Endodermal cell (in vitro differentiated cells): ENCODE measurements around the gene SPDEF. TPM values are rescaled to one million over a fixed set of nuclear protein-coding genes. Genes with fewer than 3 reads are reported as not detected.

Experiments
- DNase-seq: peaks from one replicate; pipeline ENCODE4 v3.0.0-alpha.2; 2017
- H3K27ac ChIP-seq: 2 replicates; pipeline ENCODE4 v1.5.1; 2013; ENCODE audit warnings: mild to moderate bottlenecking, low read depth, low read length, moderate library complexity
- H3K27me3 ChIP-seq: 2 replicates; pipeline ENCODE4 v1.6.1; 2013; ENCODE audit warnings: mild to moderate bottlenecking, low read length, moderate library complexity; ENCODE audit not compliant: insufficient read depth, control insufficient read depth, poor library complexity, severe bottlenecking
- H3K36me3 ChIP-seq: 2 replicates; pipeline ENCODE4 v1.7.0; 2013; ENCODE audit warnings: mild to moderate bottlenecking, low read length, moderate library complexity; ENCODE audit not compliant: control insufficient read depth, insufficient read depth
- H3K4me1 ChIP-seq: one replicate; pipeline ENCODE4 v1.7.0; 2013; ENCODE audit warnings: low read length; ENCODE audit not compliant: control insufficient read depth, insufficient read depth
- H3K4me3 ChIP-seq: 2 replicates; pipeline ENCODE4 v1.5.1; 2013; ENCODE audit warnings: mild to moderate bottlenecking, low read length, moderate library complexity
- H3K9ac ChIP-seq: 2 replicates; pipeline ENCODE4 v1.6.1; 2013; ENCODE audit warnings: mild to moderate bottlenecking, low read length, moderate library complexity; ENCODE audit not compliant: poor library complexity, severe bottlenecking; ENCODE audit errors: extremely low read depth
- H3K9me3 ChIP-seq: 2 replicates; pipeline ENCODE4 v1.6.1; 2013; ENCODE audit warnings: mild to moderate bottlenecking, low read length, moderate library complexity; ENCODE audit not compliant: control insufficient read depth
- H3K27ac Mint-ChIP-seq: 2 replicates; pipeline ENCODE4 v1.8.0; 2020; ENCODE audit warnings: mixed read lengths
- H3K27me3 Mint-ChIP-seq: 2 replicates; pipeline ENCODE4 v1.8.0; 2021; ENCODE audit warnings: mild to moderate bottlenecking, mixed read lengths; ENCODE audit not compliant: insufficient read depth
- H3K36me3 Mint-ChIP-seq: 2 replicates; pipeline ENCODE4 v1.8.0; 2020; ENCODE audit warnings: low read depth, mixed read lengths
- H3K4me1 Mint-ChIP-seq: 2 replicates; pipeline ENCODE4 v1.8.0; 2020; ENCODE audit warnings: mixed read lengths
- H3K4me3 Mint-ChIP-seq: 2 replicates; pipeline ENCODE4 v1.8.0; 2020; ENCODE audit warnings: mild to moderate bottlenecking, moderate library complexity, mixed read lengths
- H3K9me3 Mint-ChIP-seq: 2 replicates; pipeline ENCODE4 v1.8.0; 2020; ENCODE audit warnings: mild to moderate bottlenecking, mixed read lengths
- CTCF ChIP-seq: fragments of 200-600 bp; sonication (generic); conservative IDR thresholded peaks from 2 replicates; pipeline ENCODE4 v1.5.0; 2021; ENCODE audit warnings: antibody characterized with exemption, mild to moderate bottlenecking
- WGBS, 2 experiments: methylation state at CpG; one replicate each; pipeline versions ENCODE4 v1.1.5 to v1.1.7; 2013; ENCODE audit warnings: missing lambda C conversion rate in 2 of 2, mixed read lengths in 1 of 2; ENCODE audit not compliant: insufficient coverage in 1 of 2, insufficient read length in 1 of 2; 5-methylcytosine and 5-hydroxymethylcytosine counted together
- total RNA-seq, 2 donors: library from RNA; stranded (reverse); fragmentation: NEBNext Ultra II Directional in 1 of 2; extraction: Animal tissue kit (Norgen Biotek cat#: 25700) in 1 of 2; gene quantifications; 2 replicates in 1 of 2; 3 replicates in 1 of 2; pipeline ENCODE4 v1.2.1, GENCODE V29; 2021

SPDEF gene
- total RNA-seq, 2 donors from 2014 or later, result 1.1 to 2.6 TPM

GRCh38 chr6:34583461-34583860 is 27.3 kb upstream of the SPDEF start:
- H3K4me1 Mint-ChIP-seq, result peaks cover 23% of the 10 kb centered on the region
- Histone ChIP-seq H3K9ac (no peak overlapping the region), H3K9me3 (no peaks in the 10 kb centered on the region), H3K4me3 (no peak overlapping the region), H3K36me3 (peaks cover 4% of the 10 kb centered on the region), H3K27ac (no peak overlapping the region), H3K4me1 (peaks cover 15% of the 10 kb centered on the region), H3K27me3 (no peaks in the 10 kb centered on the region)
- peak; percentile 34 for DNase-seq
- H3K36me3 Mint-ChIP-seq, result peaks cover 4% of the 10 kb centered on the region
- WGBS, 2 experiments, result 95 to 100% methylated on average over 1 to 6 of the region's 6 CpGs
- no peaks in the 10 kb centered on the region for H3K9me3 Mint-ChIP-seq
- no peaks in the 10 kb centered on the region for H3K27me3 Mint-ChIP-seq
- no peak overlapping the region for H3K4me3 Mint-ChIP-seq
- no peak for TF ChIP-seq CTCF
- H3K27ac Mint-ChIP-seq, result no peak overlapping the region

GRCh38 chr6:34581561-34581920 is 25.4 kb upstream of the SPDEF start:
- H3K9ac ChIP-seq, result no peak overlapping the region
- no peak for TF ChIP-seq CTCF

GRCh38 chr6:34580707-34581560 is 24.8 kb upstream of the SPDEF start:
- H3K4me3 Mint-ChIP-seq, result no peak overlapping the region
- H3K9me3 Mint-ChIP-seq, result no peaks in the 10 kb centered on the region
- H3K36me3 Mint-ChIP-seq, result peaks cover 6% of the 10 kb centered on the region
- H3K9me3 ChIP-seq, result no peaks in the 10 kb centered on the region
- 90 to 91% methylated on average over 5 to 6 of the region's 6 CpGs for WGBS, 2 experiments
- H3K27ac ChIP-seq, result no peak overlapping the region
- H3K27me3 ChIP-seq, result no peaks in the 10 kb centered on the region
- no peaks in the 10 kb centered on the region for H3K27me3 Mint-ChIP-seq
- H3K4me1 ChIP-seq, result no peaks in the 10 kb centered on the region
- no peak for TF ChIP-seq CTCF
- no peak overlapping the region for H3K9ac ChIP-seq
- DNase-seq, result no peak
- H3K36me3 ChIP-seq, result peaks cover 4% of the 10 kb centered on the region
- no peak overlapping the region for H3K27ac Mint-ChIP-seq
- H3K4me1 Mint-ChIP-seq, result peaks cover 9% of the 10 kb centered on the region
- H3K4me3 ChIP-seq, result no peak overlapping the region

More at GRCh38 chr6:34581561-34581920, 25.4 kb upstream of the SPDEF start:
- Histone ChIP-seq H3K27ac (no peak overlapping the region), H3K4me1 (peaks cover 6% of the 10 kb centered on the region), H3K27me3 (no peaks in the 10 kb centered on the region), H3K4me3 (no peak overlapping the region), H3K36me3 (peaks cover 4% of the 10 kb centered on the region), H3K9me3 (no peaks in the 10 kb centered on the region)
- H3K9me3 Mint-ChIP-seq, result no peaks in the 10 kb centered on the region
- DNase-seq, result no peak
- H3K27me3 Mint-ChIP-seq, result no peaks in the 10 kb centered on the region
- H3K36me3 Mint-ChIP-seq, result peaks cover 4% of the 10 kb centered on the region
- WGBS, 2 experiments, result 94% methylated on average over 4 of the region's 4 CpGs; no CpG with 5 or more reads in 1 of the 2 experiments
- H3K27ac Mint-ChIP-seq, result no peak overlapping the region
- H3K4me1 Mint-ChIP-seq, result peaks cover 11% of the 10 kb centered on the region
- H3K4me3 Mint-ChIP-seq, result no peak overlapping the region
